ENCODE measurements around the gene CEP131.

The CEP131 gene

DNA sequence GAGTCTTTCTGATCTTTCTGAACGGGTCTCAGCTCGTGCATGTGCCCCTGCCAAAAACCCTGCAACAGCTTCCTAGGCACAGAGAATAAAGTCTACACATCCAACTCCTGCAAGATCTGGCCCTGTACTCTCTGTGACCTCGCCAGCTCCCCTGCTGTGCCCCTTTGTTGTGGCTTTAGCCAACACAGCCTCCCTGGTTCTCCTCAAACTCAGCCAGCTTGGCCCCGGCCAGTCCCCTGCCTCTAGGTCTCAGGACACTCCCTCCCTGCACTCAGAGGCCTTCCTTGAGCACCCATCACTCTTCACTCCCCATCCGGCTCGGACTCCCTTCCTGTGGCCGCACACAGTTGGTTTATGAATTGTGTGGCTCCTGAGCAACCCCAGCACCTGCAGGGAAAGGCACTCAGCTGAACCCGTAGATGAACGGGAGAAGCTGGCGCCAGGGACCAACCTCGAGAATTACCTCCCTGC lies 1.4 kb downstream of the CEP131 start:
- DNase-seq, result no peak

DNA sequence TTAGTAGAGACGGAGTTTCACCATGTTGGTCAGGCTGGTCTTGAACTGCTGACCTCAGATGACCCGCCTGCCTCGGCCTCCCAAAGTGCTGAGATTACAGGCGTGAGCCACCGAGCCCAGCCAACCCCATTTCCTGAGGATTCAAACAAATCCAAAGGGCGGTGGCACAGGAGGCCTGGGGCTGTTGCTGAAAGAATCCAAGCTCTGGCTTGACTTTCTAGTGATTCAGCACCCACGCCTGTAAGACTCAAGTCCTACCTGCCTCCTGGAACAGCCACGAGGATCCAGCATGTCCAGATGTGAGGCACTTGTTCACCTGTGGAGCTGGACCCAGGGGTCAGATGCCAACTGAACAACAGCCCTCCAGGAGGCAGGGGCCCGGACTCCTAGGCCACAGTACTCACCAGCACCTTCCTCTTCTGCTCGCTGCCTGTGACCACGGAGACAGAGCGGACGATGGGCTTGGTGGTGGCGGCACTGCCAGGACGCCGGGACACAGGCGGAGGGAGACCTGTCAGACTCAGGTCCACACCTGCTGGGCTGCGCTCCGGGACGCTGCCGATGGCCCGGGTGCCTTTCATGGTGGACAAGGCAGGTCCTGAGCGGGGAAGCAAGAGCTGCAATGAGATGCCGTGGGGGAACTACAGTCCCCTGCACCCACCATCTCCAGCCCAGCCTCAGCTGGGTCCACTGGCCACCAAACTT lies 3.1 kb downstream of the CEP131 start:
- DNase-seq, result no peak

DNA sequence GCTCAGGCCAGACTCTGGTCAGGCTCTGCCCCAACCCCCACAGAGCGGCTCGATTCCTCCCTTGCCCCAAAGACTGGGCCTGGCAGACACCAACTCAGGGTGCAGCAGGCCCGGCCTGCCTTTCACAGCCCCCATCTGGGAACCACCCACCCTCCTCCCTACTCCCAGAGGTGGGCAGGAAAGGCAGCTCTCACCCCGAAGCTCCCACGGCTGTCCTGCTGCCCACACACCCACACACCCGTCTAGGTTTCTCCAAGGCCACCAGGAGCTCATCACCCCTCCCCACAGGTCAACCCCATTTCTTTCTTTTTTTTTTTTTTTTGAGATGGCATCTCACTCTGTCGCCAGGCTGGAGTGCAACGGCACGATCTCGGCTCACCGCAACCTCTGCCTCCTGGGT lies 3.8 kb downstream of the CEP131 start:
- DNase-seq, result no peak

DNA sequence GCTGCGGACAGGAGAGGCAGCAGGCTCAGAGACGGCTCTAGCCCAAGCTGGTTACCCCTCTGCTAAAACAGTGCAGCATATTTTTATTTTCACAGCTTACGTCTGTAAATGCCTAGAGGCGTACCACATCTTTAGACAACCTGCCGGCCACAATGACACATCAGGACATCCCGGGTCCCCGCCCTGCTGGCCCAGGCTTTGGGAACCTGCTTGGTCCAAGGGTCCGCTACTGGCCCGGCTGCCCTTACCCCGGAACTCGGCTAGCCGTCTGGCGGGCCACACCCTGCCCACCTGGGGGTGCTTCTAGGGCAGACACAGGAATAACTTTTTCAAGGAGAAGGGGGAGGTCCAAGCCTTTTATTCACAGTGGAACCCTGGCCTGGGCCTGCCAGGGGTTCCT lies 4.3 kb downstream of the CEP131 start:
- DNase-seq, result no peak

DNA sequence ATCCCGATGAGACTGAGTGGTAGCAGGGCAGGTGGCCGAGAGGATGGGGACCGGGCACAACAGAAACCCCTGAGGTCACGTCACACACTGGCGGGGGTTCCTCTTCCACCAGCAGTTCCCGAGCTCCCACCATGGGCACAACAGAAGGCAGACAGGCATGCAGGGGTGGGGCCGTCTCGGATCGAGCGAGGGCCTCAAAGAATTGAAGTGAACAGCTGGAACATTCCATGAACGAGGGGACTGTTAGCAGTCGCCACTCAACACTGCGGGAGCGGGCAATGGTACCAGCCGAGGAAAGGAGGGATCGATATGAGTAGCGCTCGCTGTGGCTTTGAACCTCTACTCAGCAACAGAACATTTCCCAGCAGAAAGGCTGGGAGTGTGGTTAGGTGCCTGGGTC lies 5.3 kb downstream of the CEP131 start:
- no peak for DNase-seq

DNA sequence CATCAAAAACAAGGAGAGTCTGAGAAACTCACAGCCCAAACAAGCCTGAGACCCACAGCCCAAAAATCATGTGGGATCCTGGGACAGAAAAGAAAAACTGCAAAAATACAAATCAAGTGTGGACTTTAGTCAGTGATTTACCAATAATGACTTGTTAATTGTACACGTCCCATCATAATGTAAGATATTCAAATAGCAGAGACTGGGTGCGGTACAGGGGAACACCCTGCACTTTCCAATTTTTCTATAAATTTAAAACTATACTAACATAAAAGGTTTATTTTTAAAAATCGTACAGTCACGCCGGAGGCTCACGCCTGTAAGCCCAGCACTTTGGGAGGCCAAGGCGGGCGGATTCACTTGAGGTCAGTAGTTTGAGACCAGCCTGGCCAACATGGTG lies 8.8 kb downstream of the CEP131 start:
- no peak for DNase-seq

DNA sequence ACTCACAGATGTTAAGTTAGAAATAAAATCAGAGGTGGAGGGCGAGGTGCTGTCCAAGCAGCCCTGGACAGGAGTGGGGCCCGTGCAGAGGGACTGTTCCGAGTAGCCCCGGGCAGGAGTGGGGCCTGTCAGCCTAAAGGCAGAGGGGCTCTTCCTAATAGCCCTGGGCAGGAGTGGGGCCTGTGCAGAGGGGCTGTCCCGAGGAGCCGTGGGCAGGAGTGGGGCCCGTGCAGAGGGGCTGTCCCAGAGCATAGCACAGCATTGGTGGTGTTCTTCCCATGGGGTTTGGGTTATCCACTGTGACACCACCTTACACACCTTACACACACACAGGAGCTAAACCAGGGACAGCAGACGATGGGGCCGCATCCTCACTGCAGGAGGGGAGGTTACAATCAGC lies 10.4 kb downstream of the CEP131 start:
- DNase-seq, result no peak

DNA sequence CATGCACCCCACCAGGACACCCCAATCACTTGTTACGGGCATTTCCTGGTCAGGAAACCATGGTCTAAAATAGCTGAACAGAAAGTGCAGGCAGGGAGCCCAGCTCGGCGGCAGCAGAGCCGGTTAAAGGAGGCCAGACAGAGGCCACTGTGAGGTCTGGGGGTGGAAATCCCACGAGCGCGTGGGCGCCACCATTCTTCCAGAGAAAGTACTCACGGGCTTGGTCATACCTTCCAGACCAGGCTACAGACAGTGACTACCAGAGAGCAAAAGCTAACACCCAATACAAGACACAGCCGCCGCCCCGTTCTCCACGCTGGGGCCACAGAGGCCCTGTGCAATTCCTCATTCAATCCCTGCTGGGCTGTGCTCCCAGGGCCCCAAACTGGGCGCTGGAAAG lies 11.9 kb downstream of the CEP131 start:
- DNase-seq, result no peak

DNA sequence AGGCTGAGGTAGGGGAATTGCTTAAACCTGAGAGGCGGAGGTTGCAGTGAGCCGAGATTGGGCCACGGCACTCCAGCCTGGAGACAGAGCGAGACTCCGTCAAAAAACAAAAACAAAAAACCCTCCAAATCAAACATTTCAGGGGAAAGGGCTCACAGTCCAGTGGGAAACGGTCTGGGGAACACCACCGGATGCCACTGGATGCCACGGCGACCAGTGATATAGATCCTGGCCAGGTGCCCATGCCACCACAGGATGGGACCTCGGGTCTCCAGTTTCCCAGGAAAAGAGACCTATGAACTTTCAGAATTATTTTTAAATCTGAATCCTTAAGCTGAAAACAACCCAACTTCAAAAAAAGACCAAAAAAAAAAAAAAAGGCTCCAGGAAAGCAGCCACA lies 12.3 kb downstream of the CEP131 start:
- DNase-seq, result no peak

DNA sequence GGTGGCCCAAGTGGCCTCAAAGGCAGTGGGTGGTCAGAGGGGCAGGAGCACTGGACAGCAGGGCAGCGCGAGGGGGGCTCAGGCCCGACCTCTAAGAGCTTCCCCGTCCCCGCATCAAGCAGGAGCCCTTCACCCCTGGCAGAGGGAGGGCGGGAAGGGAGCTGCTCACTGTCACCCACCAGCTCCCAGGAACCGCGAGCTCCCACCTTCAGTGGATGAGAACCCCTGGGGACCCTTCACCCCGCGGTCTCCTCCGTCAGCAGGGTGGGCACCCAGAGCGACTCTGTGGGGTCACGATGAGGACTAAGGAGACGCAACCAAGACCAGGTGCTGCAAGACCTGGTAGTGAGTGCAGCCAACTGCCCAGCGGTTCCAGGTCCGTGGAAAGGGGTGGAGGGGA lies 13.6 kb downstream of the CEP131 start:
- DNase-seq, result no peak

DNA sequence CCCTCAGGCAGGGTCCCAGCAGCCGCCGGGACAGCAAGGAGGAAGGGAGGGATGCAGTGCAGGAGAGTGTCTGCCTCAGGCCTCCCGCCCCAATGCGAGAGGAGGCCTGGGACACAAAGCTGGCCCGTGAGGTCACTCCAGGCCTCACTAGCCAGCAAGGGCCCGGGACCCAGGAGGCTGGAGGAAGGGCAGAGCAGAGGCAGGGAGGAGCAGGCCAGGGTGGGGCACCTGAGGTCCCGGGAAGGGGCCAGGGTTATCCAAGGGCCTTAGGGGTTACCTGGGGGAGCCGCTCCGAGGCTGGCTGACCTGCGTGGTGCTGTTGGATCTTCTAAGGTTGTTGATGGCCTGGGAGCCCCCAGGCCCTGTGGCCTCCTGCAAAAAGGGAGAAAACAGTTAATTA lies 14.1 kb downstream of the CEP131 start:
- DNase-seq, result no peak

DNA sequence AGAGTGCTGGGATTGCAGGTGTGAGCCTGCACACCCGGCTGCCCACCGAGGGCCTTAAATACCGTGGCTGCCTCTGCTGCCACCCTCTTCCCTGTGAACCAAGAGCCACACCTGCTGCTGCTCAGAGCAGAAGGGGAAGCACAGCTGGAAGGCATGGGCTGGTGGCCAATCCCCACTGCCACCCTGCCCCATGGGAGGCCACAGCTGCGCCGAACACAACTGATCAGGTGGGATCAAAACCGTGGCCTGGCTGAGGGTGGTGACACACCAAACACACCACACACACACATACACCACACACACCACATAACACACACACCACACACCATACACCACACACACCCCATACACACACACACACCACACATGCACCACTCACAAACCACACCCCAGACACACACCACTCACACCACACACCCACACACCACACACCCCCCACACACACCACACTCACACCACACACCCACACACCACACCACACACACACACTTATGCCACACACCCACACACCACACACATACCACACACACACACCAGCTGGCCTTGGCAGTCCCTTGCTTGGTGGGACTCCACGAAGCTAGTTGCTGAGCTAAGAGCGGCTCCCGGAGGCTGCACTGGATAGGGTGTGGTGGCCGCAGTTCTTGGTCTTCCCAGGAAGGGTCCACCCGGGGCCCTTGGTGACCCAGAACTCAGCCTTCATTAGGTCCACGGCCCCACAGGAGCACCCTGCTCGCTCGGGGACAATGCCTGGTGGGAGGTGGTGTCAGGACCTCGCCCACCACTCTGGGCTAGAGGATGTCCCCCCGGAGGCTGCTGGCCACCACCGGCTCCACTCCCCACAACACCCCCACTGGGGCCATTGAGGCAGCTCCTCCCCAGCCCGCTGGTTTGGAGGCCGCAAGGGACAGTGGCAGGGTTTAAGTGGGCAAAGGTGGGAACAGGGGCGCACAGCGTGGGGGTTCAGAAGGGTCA lies 14.9 kb downstream of the CEP131 start:
- no peak for DNase-seq

DNA sequence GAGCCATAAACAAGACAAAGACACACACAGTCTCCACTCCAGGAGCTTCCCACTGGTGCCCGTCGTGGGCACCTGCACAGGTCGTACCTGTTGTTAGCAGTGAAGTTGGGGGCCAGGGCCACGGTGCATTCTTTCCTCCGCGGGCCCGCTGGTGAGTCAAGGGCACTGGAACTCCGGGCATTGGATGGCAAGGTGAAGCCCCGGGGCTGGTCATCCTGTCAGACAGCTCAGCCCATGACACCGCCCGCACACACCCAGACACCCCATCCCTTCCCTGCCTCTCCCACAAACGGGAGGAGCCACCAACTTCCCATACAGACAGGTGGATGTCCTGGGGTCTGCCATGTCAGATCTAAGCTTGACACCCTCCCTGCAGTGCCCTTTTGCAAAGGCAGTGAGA lies 16.1 kb downstream of the CEP131 start:
- no peak for DNase-seq

DNA sequence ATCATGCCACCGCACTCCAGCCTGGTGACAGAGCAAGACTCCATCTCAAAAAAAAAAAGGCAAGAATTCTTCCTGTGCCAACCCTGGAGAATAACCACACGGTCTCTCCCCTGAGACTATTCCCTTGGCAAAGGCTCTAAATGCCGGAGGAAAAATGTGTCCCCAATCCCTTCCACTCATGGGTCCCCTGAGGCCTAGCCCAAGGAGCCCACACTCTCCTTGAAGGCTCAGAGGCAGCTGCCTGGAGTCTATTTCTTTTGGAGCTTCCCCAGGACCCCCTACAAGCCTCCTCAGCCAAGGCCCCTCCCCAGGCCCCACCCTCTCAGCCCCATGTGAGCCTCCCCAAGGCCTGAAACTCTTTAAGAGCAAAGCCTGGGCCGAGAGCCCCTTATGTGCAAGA lies 16.6 kb downstream of the CEP131 start:
- DNase-seq, result no peak

DNA sequence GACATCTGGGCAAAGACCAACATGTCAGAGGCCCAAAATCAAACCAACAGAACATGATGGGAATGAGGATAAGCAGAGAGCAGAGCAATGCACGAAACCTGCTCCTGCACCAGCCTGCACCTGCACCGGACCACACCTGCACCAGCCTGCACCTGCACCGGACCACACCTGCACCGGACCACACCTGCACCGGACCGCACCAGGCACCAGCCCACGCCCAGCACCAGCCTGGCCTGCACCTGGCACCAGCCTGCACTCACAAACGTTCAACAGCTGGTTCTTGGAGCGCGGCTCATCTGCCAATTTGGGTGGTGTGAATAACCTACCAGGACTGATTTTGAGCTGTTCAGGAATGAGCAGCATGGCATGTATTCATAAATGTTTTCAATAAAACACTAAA lies 18.2 kb downstream of the CEP131 start:
- DNase-seq, result no peak

DNA sequence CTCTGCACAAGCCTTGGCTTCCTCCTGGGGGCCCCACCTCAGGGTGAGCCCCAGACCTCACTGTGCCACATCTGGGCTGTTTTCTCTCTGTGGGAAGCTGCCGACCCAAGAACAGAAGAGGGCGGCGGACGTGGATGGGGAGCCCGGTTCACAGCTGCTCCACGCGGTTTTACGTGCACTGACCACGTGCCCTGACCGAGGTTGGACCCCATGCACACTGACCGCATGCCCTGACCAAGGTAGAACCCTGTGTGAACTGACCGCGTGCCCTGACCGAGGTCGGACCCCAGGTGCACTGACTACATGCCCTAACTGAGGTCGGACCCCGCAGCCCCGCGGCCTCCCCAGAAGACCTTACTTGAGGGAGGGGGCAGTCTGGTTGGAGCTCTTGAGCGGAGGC lies 19.6 kb downstream of the CEP131 start:
- DNase-seq, result no peak

DNA sequence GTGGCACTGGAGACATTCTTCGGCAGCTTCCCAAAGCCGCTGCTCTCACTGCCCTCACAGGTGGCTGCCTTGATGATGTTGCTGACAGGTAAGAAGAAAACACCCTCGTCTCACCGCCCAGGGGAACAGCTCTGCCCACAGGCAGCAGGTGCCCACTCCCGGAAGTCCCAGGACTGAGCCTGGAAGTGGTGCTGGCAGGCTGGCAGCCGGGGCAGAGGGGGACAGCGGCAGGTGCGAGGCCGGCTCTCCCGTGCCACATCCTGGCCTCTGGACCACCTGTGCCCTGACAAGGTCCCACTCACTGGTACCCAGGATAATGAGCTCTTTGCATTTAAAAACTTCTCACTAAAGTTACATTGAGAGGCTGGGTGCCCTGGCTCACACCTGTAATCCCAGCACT lies 20.4 kb downstream of the CEP131 start:
- no peak for DNase-seq

DNA sequence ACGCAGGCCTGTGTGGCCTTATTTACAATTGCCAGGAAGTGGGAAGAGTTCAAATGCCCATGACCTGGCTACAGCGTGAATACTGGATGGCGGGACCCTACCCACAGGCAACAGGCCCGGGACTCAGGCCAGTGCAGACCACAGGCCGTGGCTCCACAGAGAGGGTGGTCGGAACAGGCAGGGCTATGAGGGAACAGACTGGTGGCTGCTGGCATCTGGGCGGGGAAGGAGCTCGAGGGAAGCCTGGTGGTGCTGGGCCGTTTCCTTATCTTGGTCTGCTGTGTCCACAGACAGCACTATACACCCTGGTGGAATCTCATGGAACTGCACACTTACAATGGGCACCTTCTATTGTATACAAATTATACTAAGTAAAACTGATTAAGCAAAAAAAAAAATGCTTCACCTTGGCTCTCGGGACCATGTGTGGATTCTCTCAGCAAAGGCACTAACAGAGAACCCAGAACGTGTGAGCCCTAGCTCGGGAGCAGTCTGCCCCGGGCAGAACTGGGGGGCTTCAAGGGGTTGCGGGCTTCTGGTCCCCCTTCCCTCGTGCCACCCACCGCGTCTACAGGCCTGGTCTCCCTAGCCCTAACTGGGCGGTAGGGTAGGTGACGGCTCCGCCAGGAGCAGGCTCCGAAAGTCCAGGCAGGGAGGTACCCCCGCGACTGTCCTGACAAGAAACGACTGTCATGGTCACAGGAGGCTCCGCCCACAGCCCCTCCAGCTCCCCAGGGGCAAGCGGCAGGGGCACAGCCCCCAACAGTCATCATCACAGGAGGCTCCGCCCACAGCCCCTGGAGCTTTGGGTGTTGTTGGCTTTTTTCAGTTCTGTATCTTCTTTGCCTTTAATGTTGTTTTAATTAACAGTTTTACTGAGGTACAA lies 21.8 kb downstream of the CEP131 start:
- peak; percentile 59 for DNase-seq

DNA sequence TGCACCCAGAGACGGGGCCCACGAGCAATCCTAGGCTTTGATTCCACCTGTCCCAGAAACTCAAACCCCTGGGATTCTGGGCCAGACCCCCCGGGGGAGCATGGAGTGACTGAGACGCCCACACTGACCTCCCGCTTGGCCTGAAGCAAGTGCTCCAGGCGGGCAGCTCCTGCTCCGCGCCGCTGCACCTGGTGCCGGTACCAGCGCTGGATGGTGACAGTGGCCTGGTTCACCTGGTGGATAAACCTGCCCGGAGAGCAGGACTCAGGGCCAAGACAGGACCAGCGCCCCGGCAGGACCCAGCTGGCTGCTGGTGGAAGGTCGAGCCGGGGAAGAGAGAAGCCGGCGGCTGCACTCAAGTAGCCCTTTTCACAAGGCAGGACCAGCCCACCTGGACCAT lies 22.6 kb downstream of the CEP131 start:
- DNase-seq, result no peak

DNA sequence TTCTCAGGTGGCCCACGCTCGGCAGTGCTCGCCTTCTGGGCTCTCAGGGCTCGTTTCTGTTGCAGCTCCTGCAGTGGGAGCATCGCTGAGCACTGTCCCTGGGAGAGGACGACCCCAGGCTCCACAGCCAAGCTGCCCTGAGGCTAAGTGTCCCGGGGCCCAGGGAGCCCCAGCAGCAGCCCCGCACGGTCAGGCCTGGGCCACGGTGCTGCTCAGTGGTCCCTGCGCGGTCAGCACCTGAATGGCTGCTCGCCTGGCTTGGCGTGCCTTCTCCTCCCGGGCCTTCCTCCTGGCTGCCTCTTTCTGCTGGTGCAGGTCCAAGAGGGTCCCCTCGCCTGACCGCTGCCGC lies 23.3 kb downstream of the CEP131 start:
- DNase-seq, result no peak

DNA sequence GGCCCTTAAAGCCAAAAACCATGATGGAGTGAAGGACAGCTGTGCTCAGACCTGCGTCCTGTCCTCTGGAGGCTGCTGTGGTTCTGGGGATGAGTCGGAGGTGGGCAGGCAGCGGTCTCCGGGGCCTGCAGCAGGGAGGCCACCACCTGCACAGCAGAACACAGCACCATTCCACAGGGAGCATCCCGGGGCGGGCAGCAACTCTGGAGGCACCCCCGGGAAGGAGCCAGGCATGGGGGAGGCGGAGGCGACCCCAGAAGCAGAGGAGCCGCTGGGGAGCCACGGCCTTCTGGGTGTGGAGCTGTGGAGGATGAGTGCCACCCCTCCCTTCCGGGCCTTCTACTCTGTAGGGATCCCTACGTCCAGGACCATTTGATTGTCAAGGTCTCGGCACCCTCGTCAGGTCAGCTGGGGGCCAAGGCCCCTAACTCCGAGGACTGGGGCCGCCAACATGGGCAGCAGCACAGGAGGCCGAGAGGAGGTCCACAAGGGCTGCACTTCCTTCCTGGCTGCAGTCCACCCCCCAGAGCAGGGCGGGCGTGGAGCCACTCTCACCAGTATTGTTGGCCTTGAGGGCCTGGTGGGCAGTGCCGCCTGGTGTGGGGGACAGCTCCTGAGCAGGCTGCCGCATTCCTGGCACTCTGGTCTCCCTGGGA lies 23.8 kb downstream of the CEP131 start:
- no peak for DNase-seq

DNA sequence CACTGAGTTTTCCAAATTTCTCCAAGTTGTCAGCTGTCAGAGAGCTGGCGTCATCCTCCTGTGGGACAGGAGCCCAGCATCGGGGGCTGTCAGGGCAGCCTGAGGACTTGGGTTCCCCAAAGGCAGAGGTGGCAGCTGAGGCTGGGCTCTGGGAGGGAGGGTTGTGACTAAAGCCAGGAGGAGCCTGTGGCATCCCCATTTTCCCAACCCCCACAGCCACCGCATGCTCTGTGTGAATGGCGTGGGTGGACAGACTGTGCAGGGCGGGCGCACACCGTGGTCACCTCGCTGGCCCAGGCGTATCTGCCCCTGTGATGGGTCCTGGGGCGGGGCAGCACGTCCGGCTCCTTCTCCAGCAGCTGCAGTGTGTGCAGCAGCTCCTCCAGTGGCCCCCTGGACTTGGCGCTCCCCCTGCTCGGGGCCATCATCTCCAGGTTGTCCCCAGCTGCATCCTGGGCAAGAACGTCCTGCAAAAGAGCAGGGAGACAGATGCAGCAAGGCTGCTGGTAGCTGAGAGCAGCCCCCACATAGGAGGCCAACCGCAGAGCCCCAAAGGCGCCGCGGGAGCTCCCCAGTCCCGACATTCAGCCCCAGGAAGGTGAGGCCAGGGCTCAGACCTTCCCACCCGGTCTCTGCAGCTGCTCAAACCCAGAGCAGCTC lies 24.8 kb downstream of the CEP131 start:
- no peak for DNase-seq
